Upper lobe of left lung (tissue), 6 donors: ENCODE data around the gene BOD1. TPM values are rescaled to one million over a fixed set of nuclear protein-coding genes. Genes with fewer than 3 reads are reported as not detected.

Experiments
- ATAC-seq, 2 donors: fragments of 200-7000 bp; cut with Tn5 transposase; one replicate each; pipeline ENCODE4 v1.9.1; 2022; ENCODE audit warnings: mild to moderate bottlenecking in 2 of 2, moderate library complexity in 2 of 2; ENCODE audit not compliant: low FRiP score in 2 of 2
- DNase-seq, 2 donors: peaks; one replicate each; pipeline ENCODE4 v3.0.0-alpha.2; 2019 to 2020
- H3K27ac ChIP-seq, 4 donors: fragments of 200-600 bp; sonication (generic); one replicate each; pipeline ENCODE4 v1.5.1; 2016 to 2019
- H3K27me3 ChIP-seq, 4 donors: fragments of 200-600 bp; sonication (generic); one replicate each; pipeline ENCODE4 v1.5.1; 2017 to 2019
- H3K36me3 ChIP-seq, 4 donors: fragments of 200-600 bp; sonication (generic); one replicate each; pipeline ENCODE4 v1.5.1; 2016 to 2019
- H3K4me1 ChIP-seq, 4 donors: fragments of 200-600 bp; sonication (generic); one replicate each; pipeline ENCODE4 v1.5.1; 2018 to 2019
- H3K4me3 ChIP-seq, 4 donors: fragments of 200-600 bp; sonication (generic); one replicate each; pipeline ENCODE4 v1.5.1; 2017 to 2019; ENCODE audit warnings: mild to moderate bottlenecking in 2 of 4, moderate library complexity in 1 of 4
- H3K9me3 ChIP-seq, 4 donors: fragments of 200-600 bp; sonication (generic); one replicate each; pipeline ENCODE4 v1.5.1; 2018 to 2019
- EP300 ChIP-seq, 4 donors: sonication (generic); formaldehyde crosslinking; IDR thresholded peaks; one replicate each; pipeline ENCODE4 v1.5.1; 2017; ENCODE audit warnings: antibody characterized with exemption in 4 of 4, control low read depth in 2 of 4
- POLR2A ChIP-seq, 4 donors: fragments of 450-650 bp; IDR thresholded peaks; one replicate each; pipeline ENCODE4 v1.5.1; 2016 to 2017; ENCODE audit warnings: antibody characterized with exemption in 4 of 4, mild to moderate bottlenecking in 2 of 4
- POLR2AphosphoS5 ChIP-seq, 2 donors: sonication (generic); formaldehyde crosslinking; IDR thresholded peaks; one replicate each; pipeline ENCODE4 v1.5.1; 2017; ENCODE audit warnings: antibody characterized with exemption in 2 of 2
- WGBS, 2 donors: methylation state at CpG; one replicate each; pipeline ENCODE4 v1.1.5; 2017 to 2018; 5-methylcytosine and 5-hydroxymethylcytosine counted together
- total RNA-seq, 6 donors: library from RNA; depleted of rRNA in 4 of 6; stranded (reverse); fragments of >200 nt in 4 of 6; gene quantifications; one replicate each; pipeline versions ENCODE4 v1.1.0 to v1.2.1, GENCODE V29; 2016 to 2021
- TF ChIP-seq, protein P1 (sequence below), 6 experiments: fragments of 450-650 bp in 4 of 6; fragments of 200-600 bp in 2 of 6; sonication (generic) in 2 of 6; IDR thresholded peaks; one replicate each; pipeline ENCODE4 v1.5.1; 2016 to 2019; ENCODE audit warnings: antibody characterized with exemption in 6 of 6
- donor health status: DM: no; HTN: no; CAD: no; lungs with moderate emphysema.
- donor health status: DM: no; HTN: yes; CAD: no; lungs with severe emphysema.

BOD1 gene
- total RNA-seq, 6 donors from 2014 or later, result 21.6 to 50.2 (median 34.1) TPM

DNA sequence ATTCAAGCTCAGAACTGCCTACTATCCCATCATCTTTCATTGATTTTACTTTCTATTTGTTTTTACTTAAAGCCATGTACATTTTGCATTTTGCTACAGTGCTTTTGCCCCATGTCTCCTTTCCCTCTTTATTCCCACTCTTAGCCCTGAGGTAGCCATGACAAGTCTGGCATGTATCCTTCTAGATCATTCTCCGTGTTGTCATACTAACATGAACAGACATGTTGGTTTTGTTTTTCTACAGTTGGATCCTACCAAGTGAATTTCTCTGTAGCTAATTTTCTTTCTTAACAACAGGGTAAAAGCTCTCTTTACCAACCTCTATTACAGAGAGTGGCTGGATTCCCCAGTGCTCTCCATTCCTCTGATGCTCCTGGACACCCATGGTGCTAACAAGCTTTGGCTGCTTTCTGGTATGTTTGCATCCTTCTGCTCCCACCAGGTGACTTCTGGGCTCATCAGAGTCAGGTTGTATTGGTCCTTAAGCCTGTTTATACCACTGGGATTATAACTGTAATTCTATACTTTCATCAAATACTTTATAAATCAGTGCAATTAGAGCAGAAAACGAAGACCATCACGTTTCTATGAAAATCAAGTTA, 38.8 kb upstream of the BOD1 start:
- no peak for ATAC-seq
- TF ChIP-seq, protein P1, sequence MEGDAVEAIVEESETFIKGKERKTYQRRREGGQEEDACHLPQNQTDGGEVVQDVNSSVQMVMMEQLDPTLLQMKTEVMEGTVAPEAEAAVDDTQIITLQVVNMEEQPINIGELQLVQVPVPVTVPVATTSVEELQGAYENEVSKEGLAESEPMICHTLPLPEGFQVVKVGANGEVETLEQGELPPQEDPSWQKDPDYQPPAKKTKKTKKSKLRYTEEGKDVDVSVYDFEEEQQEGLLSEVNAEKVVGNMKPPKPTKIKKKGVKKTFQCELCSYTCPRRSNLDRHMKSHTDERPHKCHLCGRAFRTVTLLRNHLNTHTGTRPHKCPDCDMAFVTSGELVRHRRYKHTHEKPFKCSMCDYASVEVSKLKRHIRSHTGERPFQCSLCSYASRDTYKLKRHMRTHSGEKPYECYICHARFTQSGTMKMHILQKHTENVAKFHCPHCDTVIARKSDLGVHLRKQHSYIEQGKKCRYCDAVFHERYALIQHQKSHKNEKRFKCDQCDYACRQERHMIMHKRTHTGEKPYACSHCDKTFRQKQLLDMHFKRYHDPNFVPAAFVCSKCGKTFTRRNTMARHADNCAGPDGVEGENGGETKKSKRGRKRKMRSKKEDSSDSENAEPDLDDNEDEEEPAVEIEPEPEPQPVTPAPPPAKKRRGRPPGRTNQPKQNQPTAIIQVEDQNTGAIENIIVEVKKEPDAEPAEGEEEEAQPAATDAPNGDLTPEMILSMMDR (IDR thresholded peaks at IDR 0.05), result no peak
- TF ChIP-seq EP300 (IDR thresholded peaks at IDR 0.05), result no peak
- no peak for TF ChIP-seq POLR2AphosphoS5 (IDR thresholded peaks at IDR 0.05)
- TF ChIP-seq POLR2A (IDR thresholded peaks at IDR 0.05), result no peak
- no peak for DNase-seq
- Histone ChIP-seq H3K9me3 (peaks cover 0 to 6% (median 0%) of the 10 kb centered on the region in 4 donors), H3K36me3 (no peaks in the 10 kb centered on the region), H3K27me3 (no peaks in the 10 kb centered on the region), H3K27ac (no peak overlapping the region), H3K4me3 (no peak overlapping the region), H3K4me1 (no peaks in the 10 kb centered on the region)
- 81 to 96% methylated on average over 3 of the region's 3 CpGs for WGBS, 2 donors

DNA sequence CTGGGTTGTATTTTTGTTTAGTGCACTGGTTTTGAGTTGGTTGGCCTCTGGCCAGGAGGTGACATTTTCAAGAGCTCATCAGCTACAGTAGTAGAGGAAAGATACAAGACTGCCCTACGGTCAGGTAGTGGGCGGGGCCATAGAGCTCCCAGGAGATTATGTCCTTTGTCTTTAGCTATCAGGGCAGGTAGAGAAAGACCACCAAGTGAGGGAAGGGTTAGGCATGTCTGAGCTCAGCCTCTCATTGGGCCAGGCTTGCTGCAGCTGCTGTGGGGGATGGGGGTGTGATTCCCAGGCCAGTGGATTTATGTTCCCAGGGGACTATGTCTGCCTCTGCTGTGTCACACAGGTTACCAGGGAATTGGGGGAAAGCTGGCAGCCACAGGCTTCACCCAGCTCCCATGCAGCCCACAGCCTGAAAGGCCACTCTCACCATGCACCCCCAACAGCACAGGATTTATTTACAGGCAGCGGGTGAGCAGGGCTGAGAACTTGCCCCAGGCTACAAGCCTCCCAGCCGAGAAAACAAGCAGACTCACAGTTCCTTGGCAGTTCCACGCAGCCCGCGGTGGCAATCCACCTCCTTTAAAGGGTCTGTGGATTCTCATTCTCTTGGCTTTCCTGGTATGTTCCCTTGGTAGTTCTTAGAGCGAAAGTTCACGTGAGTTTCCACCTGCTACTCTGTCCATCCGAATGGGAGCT, 37.5 kb upstream of the BOD1 start:
- H3K4me1 ChIP-seq, result no peaks in the 10 kb centered on the region
- H3K27ac ChIP-seq, result no peak overlapping the region
- H3K9me3 ChIP-seq, result peaks cover 0 to 3% (median 0%) of the 10 kb centered on the region in 4 donors
- 91 to 95% methylated on average over 9 to 10 of the region's 10 CpGs for WGBS, 2 donors
- H3K27me3 ChIP-seq, result no peaks in the 10 kb centered on the region
- no peaks in the 10 kb centered on the region for H3K36me3 ChIP-seq
- DNase-seq, result no peak
- no peak overlapping the region for H3K4me3 ChIP-seq
- TF ChIP-seq, protein P1 (IDR thresholded peaks at IDR 0.05), result no peak
- TF ChIP-seq POLR2AphosphoS5 (IDR thresholded peaks at IDR 0.05) (no peak), POLR2A (IDR thresholded peaks at IDR 0.05) (no peak), EP300 (IDR thresholded peaks at IDR 0.05) (no peak)
- no peak for ATAC-seq

DNA sequence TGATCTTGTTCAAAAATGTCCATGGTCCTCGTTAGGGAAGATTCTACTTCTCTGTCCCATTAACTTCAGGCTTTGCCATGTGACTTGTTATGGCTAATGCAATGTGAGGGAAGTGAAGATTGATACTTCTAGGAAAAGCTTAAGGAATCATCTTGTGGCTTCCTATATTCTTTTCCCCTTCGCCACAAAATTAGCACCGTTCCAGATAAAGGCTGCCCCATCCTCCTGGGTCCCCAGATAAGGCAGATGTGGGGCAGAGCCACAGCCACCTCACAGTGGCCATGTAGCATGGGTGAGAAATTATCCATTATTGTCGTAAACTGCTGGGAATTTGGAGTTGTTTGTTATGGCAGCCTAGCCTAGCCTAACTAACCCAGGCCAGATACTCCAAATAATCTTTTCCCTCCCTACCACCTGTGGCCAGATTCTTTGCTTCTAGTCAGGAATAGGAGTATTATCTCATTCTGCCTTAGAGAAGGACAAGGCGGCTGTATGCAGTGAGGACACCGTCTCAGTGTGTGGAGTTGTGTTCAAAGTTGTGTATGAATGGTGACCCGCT, 31.9 kb upstream of the BOD1 start:
- Histone ChIP-seq H3K4me3 (no peak overlapping the region), H3K27ac (no peak overlapping the region), H3K4me1 (peaks cover 0 to 14% (median 2%) of the 10 kb centered on the region in 4 donors), H3K9me3 (peaks cover 0 to 3% (median 0%) of the 10 kb centered on the region in 4 donors), H3K27me3 (no peaks in the 10 kb centered on the region), H3K36me3 (no peaks in the 10 kb centered on the region)
- ATAC-seq (no peak), DNase-seq (no peak)
- 79 to 86% methylated on average over 7 of the region's 7 CpGs for WGBS, 2 donors
- TF ChIP-seq EP300 (IDR thresholded peaks at IDR 0.05) (no peak), POLR2AphosphoS5 (IDR thresholded peaks at IDR 0.05) (no peak), POLR2A (IDR thresholded peaks at IDR 0.05) (no peak)
- TF ChIP-seq, protein P1 (IDR thresholded peaks at IDR 0.05), result no peak

DNA sequence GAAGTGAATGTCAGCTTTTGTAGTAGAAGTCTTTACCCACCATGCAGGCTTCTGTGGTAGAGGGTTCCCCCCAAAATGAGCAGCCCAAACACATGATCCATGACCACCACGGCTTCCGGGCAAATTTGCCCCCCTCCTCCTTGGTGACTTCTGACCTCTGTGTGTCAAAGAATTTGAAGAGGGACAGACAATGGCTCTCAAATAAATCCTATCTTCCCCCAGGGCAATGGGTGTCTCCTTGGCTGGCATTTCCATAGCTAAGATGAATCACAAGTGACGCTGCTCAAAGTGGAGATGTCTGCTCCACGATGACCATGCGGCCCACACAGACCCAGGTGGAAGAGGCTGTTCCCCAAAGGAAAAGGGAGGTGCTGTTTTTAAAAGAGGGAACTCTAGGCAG, 30.2 kb upstream of the BOD1 start:
- 81 to 100% methylated on average over 1 to 5 of the region's 5 CpGs for WGBS, 2 donors
- no peaks in the 10 kb centered on the region for H3K36me3 ChIP-seq
- no peak overlapping the region for H3K4me3 ChIP-seq
- ATAC-seq, result no peak
- H3K27ac ChIP-seq, result peak overlapping the region in 2 of 4 donors; percentile 37 to 54
- peaks cover 0 to 14% (median 10%) of the 10 kb centered on the region in 4 donors for H3K4me1 ChIP-seq
- H3K9me3 ChIP-seq, result no peaks in the 10 kb centered on the region
- no peaks in the 10 kb centered on the region for H3K27me3 ChIP-seq
- TF ChIP-seq POLR2A (IDR thresholded peaks at IDR 0.05) (no peak), POLR2AphosphoS5 (IDR thresholded peaks at IDR 0.05) (no peak), EP300 (IDR thresholded peaks at IDR 0.05) (no peak)
- TF ChIP-seq, protein P1 (IDR thresholded peaks at IDR 0.05), result no peak
- DNase-seq, result no peak
